IPS-15b (cell line): Measurements from ENCODE around the gene CLEC9A.

Experiments
- H3K27me3 ChIP-seq: one replicate; pipeline ENCODE4 v1.6.1; 2013; ENCODE audit warnings: low read length; ENCODE audit not compliant: control insufficient read depth, insufficient read depth
- H3K36me3 ChIP-seq: one replicate; pipeline ENCODE4 v1.6.1; 2013; ENCODE audit warnings: low read length; ENCODE audit not compliant: control insufficient read depth, insufficient read depth
- H3K4me1 ChIP-seq: one replicate; pipeline ENCODE4 v1.6.1; 2013; ENCODE audit warnings: mild to moderate bottlenecking, low read length; ENCODE audit not compliant: control insufficient read depth, insufficient read depth
- H3K4me3 ChIP-seq: one replicate; pipeline ENCODE4 v1.5.1; 2013; ENCODE audit warnings: low read depth, low read length
- H3K9ac ChIP-seq: one replicate; pipeline ENCODE4 v1.6.1; 2013; ENCODE audit warnings: low read depth, mild to moderate bottlenecking, low read length
- H3K9me3 ChIP-seq: one replicate; pipeline ENCODE4 v1.6.1; 2013; ENCODE audit warnings: mild to moderate bottlenecking, low read length; ENCODE audit not compliant: control insufficient read depth, insufficient read depth

Gene CLEC9A

GRCh38 chr12:10068644-10069043 is 38.2 kb downstream of the CLEC9A start:
- Histone ChIP-seq H3K9ac (no peak overlapping the region), H3K4me1 (no peaks in the 10 kb centered on the region)

GRCh38 chr12:10069099-10069498 is 38.6 kb downstream of the CLEC9A start:
- no peaks in the 10 kb centered on the region for H3K4me1 ChIP-seq

More at GRCh38 chr12:10068644-10069043, 38.2 kb downstream of the CLEC9A start:
- no peak overlapping the region for H3K4me3 ChIP-seq
- H3K27me3 ChIP-seq: no peaks in the 10 kb centered on the region
- H3K36me3 ChIP-seq: no peaks in the 10 kb centered on the region
- no peaks in the 10 kb centered on the region for H3K9me3 ChIP-seq

GRCh38 chr12:10069976-10070375 is 39.5 kb downstream of the CLEC9A start:
- no peaks in the 10 kb centered on the region for H3K4me1 ChIP-seq
- no peaks in the 10 kb centered on the region for H3K27me3 ChIP-seq
- no peaks in the 10 kb centered on the region for H3K36me3 ChIP-seq
- no peaks in the 10 kb centered on the region for H3K9me3 ChIP-seq
- no peak overlapping the region for H3K4me3 ChIP-seq
- no peak overlapping the region for H3K9ac ChIP-seq

More at GRCh38 chr12:10069099-10069498, 38.6 kb downstream of the CLEC9A start:
- Histone ChIP-seq H3K4me3 (no peak overlapping the region), H3K27me3 (no peaks in the 10 kb centered on the region), H3K36me3 (no peaks in the 10 kb centered on the region), H3K9ac (no peak overlapping the region), H3K9me3 (no peaks in the 10 kb centered on the region)

- Histone ChIP-seq H3K4me1 (no peaks in the 10 kb centered on the region), H3K9ac (no peak overlapping the region), H3K27me3 (no peaks in the 10 kb centered on the region), H3K4me3 (no peak overlapping the region), H3K9me3 (no peaks in the 10 kb centered on the region), H3K36me3 (no peaks in the 10 kb centered on the region)
Observed at GRCh38 chr12:10070380-10070779, 39.9 kb downstream of the CLEC9A start.

- no peak overlapping the region for H3K4me3 ChIP-seq
- no peak overlapping the region for H3K9ac ChIP-seq
- H3K27me3 ChIP-seq: no peaks in the 10 kb centered on the region
- no peaks in the 10 kb centered on the region for H3K4me1 ChIP-seq
- no peaks in the 10 kb centered on the region for H3K36me3 ChIP-seq
- H3K9me3 ChIP-seq: no peaks in the 10 kb centered on the region
Observed at GRCh38 chr12:10072131-10072530, 41.6 kb downstream of the CLEC9A start.

GRCh38 chr12:10073261-10073660 is 42.8 kb downstream of the CLEC9A start:
- Histone ChIP-seq H3K36me3 (no peaks in the 10 kb centered on the region), H3K9me3 (no peaks in the 10 kb centered on the region), H3K9ac (no peak overlapping the region), H3K4me1 (no peaks in the 10 kb centered on the region), H3K4me3 (no peak overlapping the region), H3K27me3 (no peaks in the 10 kb centered on the region)

GRCh38 chr12:10075451-10075850 is 45.0 kb downstream of the CLEC9A start:
- Histone ChIP-seq H3K4me3 (no peak overlapping the region), H3K4me1 (no peaks in the 10 kb centered on the region), H3K9me3 (no peaks in the 10 kb centered on the region), H3K27me3 (no peaks in the 10 kb centered on the region), H3K36me3 (no peaks in the 10 kb centered on the region), H3K9ac (no peak overlapping the region)

- no peaks in the 10 kb centered on the region for H3K36me3 ChIP-seq
- H3K4me1 ChIP-seq: no peaks in the 10 kb centered on the region
- no peak overlapping the region for H3K4me3 ChIP-seq
- no peak overlapping the region for H3K9ac ChIP-seq
- no peaks in the 10 kb centered on the region for H3K27me3 ChIP-seq
- no peaks in the 10 kb centered on the region for H3K9me3 ChIP-seq
Observed at GRCh38 chr12:10082117-10082874, 51.8 kb downstream of the CLEC9A start.

- H3K9ac ChIP-seq: no peak overlapping the region
- H3K27me3 ChIP-seq: no peaks in the 10 kb centered on the region
- H3K36me3 ChIP-seq: no peaks in the 10 kb centered on the region
- no peak overlapping the region for H3K4me3 ChIP-seq
- no peaks in the 10 kb centered on the region for H3K9me3 ChIP-seq
- H3K4me1 ChIP-seq: peaks cover 3% of the 10 kb centered on the region
Observed at GRCh38 chr12:10084733-10085132, 54.3 kb downstream of the CLEC9A start.

GRCh38 chr12:10086387-10086786 is 55.9 kb downstream of the CLEC9A start:
- H3K36me3 ChIP-seq: no peaks in the 10 kb centered on the region
- H3K9me3 ChIP-seq: no peaks in the 10 kb centered on the region
- no peak overlapping the region for H3K4me3 ChIP-seq
- peaks cover 8% of the 10 kb centered on the region for H3K4me1 ChIP-seq
- no peaks in the 10 kb centered on the region for H3K27me3 ChIP-seq
- no peak overlapping the region for H3K9ac ChIP-seq

- H3K36me3 ChIP-seq: no peaks in the 10 kb centered on the region
- H3K9me3 ChIP-seq: no peaks in the 10 kb centered on the region
- H3K9ac ChIP-seq: no peak overlapping the region
- no peaks in the 10 kb centered on the region for H3K27me3 ChIP-seq
- peaks cover 8% of the 10 kb centered on the region for H3K4me1 ChIP-seq
- no peak overlapping the region for H3K4me3 ChIP-seq
Observed at GRCh38 chr12:10088031-10088430, 57.5 kb downstream of the CLEC9A start.
